GM19023 (cell line): ENCODE results near the gene GLO1.
A peak's percentile ranks its signal among the peaks of the same experiment; 100 is the strongest.

Source experiments
- ATAC-seq: cut with Tn5 transposase; IDR thresholded peaks from one replicate; pipeline ENCODE4 v1.9.1; 2021; ENCODE audit warnings: mild to moderate bottlenecking, moderate library complexity; ENCODE audit not compliant: unreplicated experiment

Gene GLO1

GRCh38 chr6:38673397-38674165 lies 29.4 kb downstream of the GLO1 start:
- no peak for ATAC-seq

DNA sequence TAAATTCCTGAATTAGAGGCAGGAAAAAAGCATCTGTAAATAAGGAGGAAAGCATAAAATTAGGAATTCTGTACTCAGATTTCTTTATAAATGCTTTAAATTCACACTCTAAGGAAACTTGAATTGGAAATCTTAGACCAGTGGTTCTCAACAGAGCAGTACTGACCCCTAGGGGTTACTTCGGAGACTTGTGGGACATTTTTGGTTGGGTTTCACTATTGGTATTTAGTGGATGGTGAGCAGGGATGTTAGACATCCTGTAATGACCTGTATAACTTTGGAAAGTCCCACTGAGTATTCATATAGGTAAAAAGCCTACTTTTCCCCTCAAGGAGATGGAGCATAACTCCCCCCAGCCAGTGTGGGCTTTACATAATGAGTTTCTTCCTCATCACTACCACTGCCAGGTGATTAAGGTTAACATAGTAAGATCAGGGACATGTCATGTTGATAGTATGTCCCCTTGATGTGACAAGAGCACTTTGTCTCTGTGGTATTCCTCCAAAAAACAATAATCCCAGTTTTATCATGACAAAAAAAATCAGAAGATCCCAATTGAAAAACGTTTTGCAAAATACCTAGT lies 31.0 kb downstream of the GLO1 start:
- ATAC-seq: peak; percentile 85

- ATAC-seq: no peak
These were observed 44.4 kb downstream of the GLO1 start for GRCh38 chr6:38658418-38659167.

DNA sequence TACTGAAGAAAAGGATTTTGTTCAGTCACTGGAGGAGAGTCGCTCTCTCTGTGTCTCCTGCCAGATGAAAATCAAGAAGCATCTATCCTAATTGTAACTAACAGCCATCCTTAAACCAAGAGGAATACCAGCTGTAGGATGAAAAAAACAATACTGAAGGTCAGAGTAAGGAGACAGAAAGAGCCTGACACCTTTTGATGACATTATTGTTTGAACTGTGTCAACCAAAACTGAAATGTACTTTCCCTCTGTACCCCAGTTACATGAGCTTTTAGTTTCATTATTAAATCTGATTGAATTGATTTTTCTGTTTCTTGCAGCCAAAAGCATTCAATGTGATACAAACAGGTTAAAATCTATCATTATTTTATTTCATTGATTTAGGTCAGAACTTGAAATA lies 46.0 kb downstream of the GLO1 start:
- ATAC-seq: no peak

- no peak for ATAC-seq
These were observed 48.7 kb downstream of the GLO1 start for GRCh38 chr6:38654263-38654662.

GRCh38 chr6:38651121-38651784 lies 51.7 kb downstream of the GLO1 start:
- ATAC-seq: no peak

- no peak for ATAC-seq
These were observed 52.7 kb downstream of the GLO1 start for GRCh38 chr6:38650207-38650752.

- ATAC-seq: no peak
These were observed 53.2 kb downstream of the GLO1 start for GRCh38 chr6:38649744-38650143.

- no peak for ATAC-seq
These were observed 54.3 kb downstream of the GLO1 start for GRCh38 chr6:38648629-38649028.

DNA sequence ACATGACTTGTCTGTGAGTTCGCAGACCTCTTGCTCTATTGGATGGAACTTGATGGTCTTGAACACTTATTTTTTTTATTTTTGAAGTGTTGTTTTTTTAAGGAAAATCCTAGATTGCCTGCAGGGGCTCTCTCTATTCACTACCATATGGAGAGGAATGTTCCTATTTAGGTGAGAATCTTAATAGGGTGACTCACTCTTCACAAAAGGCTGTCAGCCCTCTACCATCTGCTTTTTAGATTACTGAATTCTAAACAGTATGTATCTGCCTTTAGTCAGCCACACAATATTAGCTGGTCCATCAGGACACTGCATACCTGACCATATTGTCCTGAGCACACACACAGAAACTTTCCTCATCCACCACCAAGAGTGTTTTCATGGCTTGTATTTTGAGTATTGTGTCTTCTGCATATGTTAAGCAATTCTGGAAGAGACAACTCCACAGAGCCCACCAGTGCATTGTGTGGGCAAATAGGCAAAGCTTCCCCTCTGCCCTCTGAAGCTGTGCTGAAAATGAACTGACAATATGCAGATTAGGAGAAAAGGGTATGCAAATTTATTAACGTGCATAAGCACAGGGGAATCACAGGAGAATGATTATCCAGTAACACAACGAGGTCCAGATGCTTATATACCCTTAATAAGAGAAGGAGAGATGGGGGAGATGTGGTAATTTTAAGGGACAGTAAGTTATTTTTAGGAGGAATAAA lies 56.6 kb downstream of the GLO1 start:
- no peak for ATAC-seq

GRCh38 chr6:38644951-38645350 lies 58.0 kb downstream of the GLO1 start:
- no peak for ATAC-seq

DNA sequence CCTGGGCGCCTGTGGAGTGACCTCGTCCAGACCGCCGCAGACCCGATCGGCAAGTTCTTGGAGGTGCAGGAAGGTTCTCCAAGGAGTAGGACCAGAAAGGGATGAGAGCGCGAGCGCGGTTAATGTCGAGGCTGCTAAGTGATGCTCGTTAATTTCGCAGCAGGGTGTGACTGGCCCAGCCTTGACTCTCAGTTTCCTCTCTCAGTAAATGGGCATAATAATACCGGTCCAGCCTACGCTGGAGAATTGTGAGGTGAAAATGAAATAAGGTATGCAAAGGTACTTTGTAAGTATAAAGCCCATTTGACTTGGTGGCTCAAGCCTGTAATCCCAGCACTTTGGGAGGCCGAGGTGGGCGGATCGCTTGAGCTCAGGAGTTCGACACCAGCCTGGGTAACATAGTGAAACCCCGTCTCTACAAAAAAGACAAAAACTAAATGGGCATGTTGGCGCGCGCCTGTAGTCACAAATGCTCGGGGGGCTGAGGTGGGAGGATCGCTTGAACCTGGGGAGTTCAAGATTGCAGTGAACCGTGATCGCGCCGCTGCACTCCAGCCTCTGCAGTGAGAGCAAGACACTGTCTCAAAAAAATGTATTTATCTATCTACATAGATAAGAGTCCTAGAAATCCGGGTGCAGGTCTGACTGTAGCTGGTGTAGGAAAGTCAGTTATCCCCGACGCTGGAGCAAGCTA lies 62.6 kb downstream of the GLO1 start:
- no peak for ATAC-seq

GRCh38 chr6:38639498-38640215 lies 63.3 kb downstream of the GLO1 start, which contains the start of gene BTBD9:
BTBD9 (minus strand) TSS chr6:38639929.
- ATAC-seq: peak; percentile 81

- ATAC-seq: peak; percentile 30
These were observed 63.9 kb downstream of the GLO1 start for GRCh38 chr6:38638941-38639497.

GRCh38 chr6:38637756-38638155 lies 65.2 kb downstream of the GLO1 start:
- no peak for ATAC-seq

DNA sequence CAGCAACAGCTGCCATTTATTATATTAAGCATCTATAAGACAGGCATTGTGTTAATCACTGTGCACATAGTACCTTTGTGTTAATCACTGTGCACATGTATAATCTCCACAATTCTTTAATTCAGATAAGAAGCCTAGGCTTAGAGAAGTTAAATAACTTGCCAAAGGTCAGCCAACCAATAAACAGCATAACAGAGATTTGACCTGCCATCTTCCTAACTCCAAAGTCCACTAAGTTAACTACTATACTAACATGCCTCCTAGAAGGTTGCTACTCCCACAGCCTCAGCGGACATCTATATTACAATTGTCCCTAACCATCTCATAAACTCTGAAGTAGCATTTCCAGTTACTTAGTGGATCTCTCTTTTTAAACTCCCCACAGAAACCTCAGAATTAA lies 66.9 kb downstream of the GLO1 start:
- no peak for ATAC-seq

GRCh38 chr6:38634518-38634917 lies 68.4 kb downstream of the GLO1 start:
- no peak for ATAC-seq

GRCh38 chr6:38632490-38632889 lies 70.5 kb downstream of the GLO1 start:
- ATAC-seq: no peak
